Measurements from ENCODE around the gene EML3.
A peak's percentile ranks its signal among the peaks of the same experiment; 100 is the strongest.

The EML3 gene

GRCh38 chr11:62556875-62557631, 55.5 kb downstream of the EML3 start:
- H3K9me3 Mint-ChIP-seq, result no peaks in the 10 kb centered on the region
- H3K27ac Mint-ChIP-seq, result peak overlapping the region; percentile 97
- H3K4me3 Mint-ChIP-seq, result peak overlapping the region; percentile 76
- H3K4me1 Mint-ChIP-seq, result peaks cover 96% of the 10 kb centered on the region
- DNase-seq (ENCODE audit: low spot score in 2 of 2), result no peak
- peak; percentile 50 for ATAC-seq
- peaks cover 80% of the 10 kb centered on the region for H3K36me3 Mint-ChIP-seq

GRCh38 chr11:62556108-62556874, 56.3 kb downstream of the EML3 start:
- ATAC-seq, result peak; percentile 76
- DNase-seq (ENCODE audit: low spot score in 2 of 2), result peak; percentile 63 to 93
- H3K4me1 Mint-ChIP-seq, result peaks cover 96% of the 10 kb centered on the region
- H3K9me3 Mint-ChIP-seq, result no peaks in the 10 kb centered on the region
- H3K4me3 Mint-ChIP-seq, result peak overlapping the region; percentile 76
- peak overlapping the region; percentile 97 for H3K27ac Mint-ChIP-seq
- H3K36me3 Mint-ChIP-seq, result peaks cover 80% of the 10 kb centered on the region

GRCh38 chr11:62555464-62556107, 57.0 kb downstream of the EML3 start:
- peak; percentile 18 for ATAC-seq
- Mint-ChIP-seq H3K36me3 (peaks cover 75% of the 10 kb centered on the region), H3K4me3 (peak overlapping the region; percentile 76), H3K9me3 (no peaks in the 10 kb centered on the region), H3K27ac (peak overlapping the region; percentile 97), H3K4me1 (peaks cover 96% of the 10 kb centered on the region)
- DNase-seq (ENCODE audit: low spot score in 2 of 2), result peak in 1 of 2 donors; percentile 85

- H3K4me3 Mint-ChIP-seq, result peak overlapping the region; percentile 76
- H3K4me1 Mint-ChIP-seq, result peaks cover 87% of the 10 kb centered on the region
- no peaks in the 10 kb centered on the region for H3K9me3 Mint-ChIP-seq
- peak overlapping the region; percentile 97 for H3K27ac Mint-ChIP-seq
- DNase-seq (ENCODE audit: low spot score in 2 of 2) (no peak), ATAC-seq (no peak)
- peaks cover 65% of the 10 kb centered on the region for H3K36me3 Mint-ChIP-seq
These were observed 58.0 kb downstream of the EML3 start for GRCh38 chr11:62554387-62555167.

- H3K4me1 Mint-ChIP-seq, result peaks cover 80% of the 10 kb centered on the region
- no peak for DNase-seq (ENCODE audit: low spot score in 2 of 2)
- peak overlapping the region; percentile 76 for H3K4me3 Mint-ChIP-seq
- ATAC-seq, result no peak
- H3K36me3 Mint-ChIP-seq, result peaks cover 58% of the 10 kb centered on the region
- H3K9me3 Mint-ChIP-seq, result no peaks in the 10 kb centered on the region
- H3K27ac Mint-ChIP-seq, result peak overlapping the region; percentile 97
These were observed 58.7 kb downstream of the EML3 start for GRCh38 chr11:62553839-62554361.

GRCh38 chr11:62553080-62553838, 59.3 kb downstream of the EML3 start:
- Mint-ChIP-seq H3K4me1 (peaks cover 78% of the 10 kb centered on the region), H3K4me3 (peak overlapping the region; percentile 76), H3K27ac (peak overlapping the region; percentile 97), H3K9me3 (no peaks in the 10 kb centered on the region), H3K36me3 (peaks cover 53% of the 10 kb centered on the region)
- DNase-seq (ENCODE audit: low spot score in 2 of 2), result peak in 1 of 2 donors; percentile 77
- peak; percentile 42 for ATAC-seq

- peaks cover 52% of the 10 kb centered on the region for H3K36me3 Mint-ChIP-seq
- peak overlapping the region; percentile 76 for H3K4me3 Mint-ChIP-seq
- H3K27ac Mint-ChIP-seq, result peak overlapping the region; percentile 97
- H3K9me3 Mint-ChIP-seq, result no peaks in the 10 kb centered on the region
- H3K4me1 Mint-ChIP-seq, result peaks cover 79% of the 10 kb centered on the region
- no peak for ATAC-seq
- DNase-seq (ENCODE audit: low spot score in 2 of 2), result no peak
These were observed 60.0 kb downstream of the EML3 start for GRCh38 chr11:62552485-62553079.

Data from stimulated activated effector memory CD8-positive, alpha-beta T cell treated with anti-CD3 and anti-CD28 coated beads, Interleukin-12 subunit alpha, Interleukin-12 subunit beta, amount 100 ng/mL, for 72 hours (primary cell).